Activated CD8-positive, alpha-beta T cell treated with anti-CD3 and anti-CD28 coated beads, Interleukin-2, amount 10 ng/mL, durations not matched to agents 7 days and 5 days (primary cell): ENCODE data around the gene GSPT1. TPM values are rescaled to one million over a fixed set of nuclear protein-coding genes. Genes with fewer than 3 reads are reported as not detected.
"Not testable (repeated sequence)": the region's sequence is repeated elsewhere in the genome, so short reads cannot be mapped to it uniquely, and the experiment has no call there.

Experiments used
- ATAC-seq: fragments of 150-1000 bp; cut with Tn5 transposase; one replicate; pipeline ENCODE4 v1.10.0; 2021; ENCODE audit warnings: moderate library complexity
- CTCF ChIA-PET: fragments of 350-600 bp; sonication (Branson Sonifier 250); formaldehyde crosslinking; loops from one replicate; lab custom pipeline; 2021; ENCODE audit warnings: antibody characterized with exemption; lab: Charles Lee
- POLR2A ChIA-PET: fragments of 350-600 bp; sonication (Branson Sonifier 250); formaldehyde crosslinking; loops from one replicate; lab custom pipeline; 2021; ENCODE audit warnings: antibody characterized with exemption; lab: Charles Lee
- DNase-seq: peaks from one replicate; pipeline ENCODE4 v3.0.0-alpha.2; 2020
- H3K27ac Mint-ChIP-seq: one replicate; pipeline ENCODE4 v1.8.0; 2021; ENCODE audit warnings: mild to moderate bottlenecking, mixed read lengths
- H3K27me3 Mint-ChIP-seq: one replicate; pipeline ENCODE4 v1.8.0; 2021; ENCODE audit warnings: low read depth, mixed read lengths
- H3K36me3 Mint-ChIP-seq: one replicate; pipeline ENCODE4 v1.8.0; 2021; ENCODE audit warnings: low read depth, mixed read lengths
- H3K4me1 Mint-ChIP-seq: one replicate; pipeline ENCODE4 v1.8.0; 2021; ENCODE audit warnings: low read depth, mixed read lengths
- H3K4me3 Mint-ChIP-seq: one replicate; pipeline ENCODE4 v1.8.0; 2021; ENCODE audit warnings: mild to moderate bottlenecking, mixed read lengths
- H3K9me3 Mint-ChIP-seq: one replicate; pipeline ENCODE4 v1.8.0; 2022; ENCODE audit warnings: mixed read lengths; ENCODE audit not compliant: insufficient read depth
- total RNA-seq, 2 experiments: library from RNA; stranded (reverse); gene quantifications; one replicate each; pipeline ENCODE4 v1.2.3, GENCODE V29; 2021

GSPT1 gene
- total RNA-seq, 2 experiments from 2014 or later: 110 to 114 TPM

GRCh38 chr16:11824362-11824761, 91.4 kb downstream of the GSPT1 start:
- H3K4me3 Mint-ChIP-seq: no peak overlapping the region
- peaks cover 2% of the 10 kb centered on the region for H3K27me3 Mint-ChIP-seq
- no peaks in the 10 kb centered on the region for H3K9me3 Mint-ChIP-seq
- ATAC-seq (no peak), DNase-seq (no peak)
- POLR2A ChIA-PET: no interaction called here
- no peak overlapping the region for H3K27ac Mint-ChIP-seq
- CTCF ChIA-PET: no interaction called here
- H3K4me1 Mint-ChIP-seq: no peaks in the 10 kb centered on the region
- H3K36me3 Mint-ChIP-seq: no peaks in the 10 kb centered on the region

- H3K9me3 Mint-ChIP-seq, H3K4me3 Mint-ChIP-seq, H3K27me3 Mint-ChIP-seq, DNase-seq, H3K27ac Mint-ChIP-seq, ATAC-seq, H3K36me3 Mint-ChIP-seq, H3K4me1 Mint-ChIP-seq, CTCF ChIA-PET, POLR2A ChIA-PET: not testable (repeated sequence)
Measured at GRCh38 chr16:11823645-11824044, 92.1 kb downstream of the GSPT1 start.

GRCh38 chr16:11819798-11820197, 96.0 kb downstream of the GSPT1 start:
- Mint-ChIP-seq H3K36me3 (no peaks in the 10 kb centered on the region), H3K27me3 (no peaks in the 10 kb centered on the region), H3K9me3 (no peaks in the 10 kb centered on the region), H3K27ac (no peak overlapping the region), H3K4me1 (no peaks in the 10 kb centered on the region), H3K4me3 (no peak overlapping the region)
- DNase-seq: no peak
- no peak for ATAC-seq
- ChIA-PET POLR2A (no interaction called here), CTCF (no interaction called here)

GRCh38 chr16:11818970-11819369, 96.8 kb downstream of the GSPT1 start:
- ATAC-seq, H3K9me3 Mint-ChIP-seq, H3K27me3 Mint-ChIP-seq, H3K36me3 Mint-ChIP-seq, POLR2A ChIA-PET, H3K4me3 Mint-ChIP-seq, DNase-seq, CTCF ChIA-PET, H3K4me1 Mint-ChIP-seq, H3K27ac Mint-ChIP-seq: not testable (repeated sequence)

Other genes starting within 250 kb of the GSPT1 start
- gene SNN, start 247.5 kb downstream of the GSPT1 start, total RNA-seq: 10 to 100 TPM; 27.3 to 28.9 TPM
- gene TXNDC11, start 173.1 kb downstream of the GSPT1 start, total RNA-seq: 10 to 100 TPM; 30.1 to 34.4 TPM
- gene ZC3H7A, start 118.7 kb downstream of the GSPT1 start, total RNA-seq: 10 to 100 TPM; 58.9 TPM
- gene RSL1D1, start 64.4 kb downstream of the GSPT1 start, total RNA-seq: 100 to 1,000 TPM; 156 to 158 TPM
- gene NPIPB2, start 26.1 kb upstream of the GSPT1 start, total RNA-seq: 10 to 100 TPM; 12.0 to 17.9 TPM
- gene TNFRSF17, start 49.3 kb upstream of the GSPT1 start, total RNA-seq: not detected
- gene SNX29, start 60.8 kb upstream of the GSPT1 start, total RNA-seq: 10 to 100 TPM; 15.4 to 18.5 TPM